ENCODE results near the gene TMEM234.
A peak's percentile ranks its signal among the peaks of the same experiment; 100 is the strongest.

TMEM234 gene

DNA sequence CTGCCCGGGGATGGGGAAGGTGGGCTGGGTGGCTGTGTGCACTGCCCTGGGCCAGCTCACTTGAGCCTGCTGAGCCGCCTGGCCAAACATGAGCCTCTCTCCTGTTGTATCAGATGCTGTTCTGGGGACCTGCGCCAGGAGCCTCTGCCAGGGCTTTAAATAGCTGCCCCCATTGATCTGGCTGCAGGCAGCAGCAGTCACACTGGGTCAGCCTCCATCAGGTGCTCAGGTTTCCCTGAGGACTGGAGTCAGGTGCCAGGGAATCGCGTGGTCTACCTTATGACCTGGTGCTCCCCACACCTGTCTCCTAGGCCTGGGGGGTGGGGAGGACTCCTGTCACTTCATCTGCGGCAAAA is 22.5 kb downstream of the TMEM234 start:
- DNase-seq, result no peak

- no peak for DNase-seq
Measured at GRCh38 chr1:32199043-32199716, 23.0 kb downstream of the TMEM234 start.

DNA sequence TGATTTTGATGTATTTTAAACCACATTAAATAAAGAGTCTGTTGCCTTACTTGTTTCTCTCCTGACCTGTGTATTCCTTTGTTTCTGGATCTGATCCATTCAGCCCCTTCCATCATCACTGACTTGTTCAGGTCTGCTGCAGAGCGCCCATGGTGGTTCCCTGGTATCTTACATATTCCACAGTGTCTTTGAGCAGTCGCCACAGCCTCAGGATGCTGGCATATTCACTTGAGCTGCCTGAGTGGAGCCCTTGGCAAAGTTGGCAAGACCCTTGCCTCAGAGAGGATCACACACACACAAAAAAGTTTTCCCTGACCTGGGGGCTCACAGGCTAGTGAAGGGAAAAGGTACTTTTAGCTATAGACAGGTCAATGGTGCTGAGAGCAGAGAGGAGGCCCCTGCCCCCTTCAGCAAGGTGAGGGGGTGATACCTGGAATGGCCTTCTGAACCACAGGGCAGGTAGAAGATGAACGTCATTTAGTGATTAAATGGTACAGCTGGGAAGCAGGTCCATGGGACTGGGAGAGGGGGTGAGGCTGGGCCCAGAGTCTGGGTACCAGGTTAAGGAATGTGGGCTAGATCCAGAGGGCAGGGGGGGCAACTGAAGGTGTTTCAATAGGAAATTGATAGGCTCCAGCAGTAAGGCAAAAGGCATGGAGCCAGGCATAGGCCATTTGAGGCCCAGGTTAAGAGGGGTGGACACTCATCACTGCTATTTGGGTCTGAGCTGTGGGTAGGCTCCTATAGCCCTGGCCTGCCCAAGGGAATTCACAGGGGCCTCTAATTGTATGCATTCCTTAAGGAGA is 23.7 kb downstream of the TMEM234 start:
- no peak for DNase-seq

DNA sequence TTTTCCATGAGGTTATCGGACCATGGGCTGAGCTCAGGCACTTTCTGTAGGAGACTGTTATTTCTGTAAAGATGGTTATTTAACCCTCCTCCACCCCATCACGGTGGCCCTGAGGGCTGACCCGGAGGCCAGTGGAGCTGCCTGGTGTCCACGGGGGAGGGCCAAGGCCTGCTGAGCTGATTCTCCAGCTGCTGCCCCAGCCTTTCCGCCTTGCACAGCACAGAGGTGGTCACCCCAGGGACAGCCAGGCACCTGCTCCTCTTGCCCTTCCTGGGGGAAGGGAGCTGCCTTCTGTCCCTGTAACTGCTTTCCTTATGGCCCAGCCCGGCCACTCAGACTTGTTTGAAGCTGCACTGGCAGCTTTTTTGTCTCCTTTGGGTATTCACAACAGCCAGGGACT is 24.3 kb downstream of the TMEM234 start:
- DNase-seq, result no peak

- DNase-seq, result no peak
Measured at GRCh38 chr1:32197074-32197473, 25.1 kb downstream of the TMEM234 start.

GRCh38 chr1:32195972-32196823 is 26.0 kb downstream of the TMEM234 start:
- no peak for DNase-seq

DNA sequence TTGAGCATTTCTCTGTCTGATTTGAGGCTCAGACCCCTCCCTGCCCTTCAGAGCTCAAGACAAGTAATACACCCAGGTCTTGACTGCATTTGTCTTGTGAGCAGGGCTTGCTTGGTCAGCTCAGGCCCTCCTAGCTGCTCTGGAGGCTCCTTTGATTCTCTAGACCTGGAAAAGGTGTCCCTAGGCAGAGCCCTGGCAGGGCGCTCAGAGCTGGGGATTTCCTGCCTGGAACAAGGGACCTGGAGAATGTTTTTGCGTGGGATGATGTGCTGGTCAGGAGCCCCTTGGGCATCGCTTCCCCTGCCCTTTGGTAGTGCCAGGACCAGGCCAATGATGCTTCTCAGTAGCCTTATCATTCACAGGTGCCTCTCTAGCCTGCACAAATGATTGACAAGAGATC is 26.6 kb downstream of the TMEM234 start:
- DNase-seq, result no peak

- no peak for DNase-seq
Measured at GRCh38 chr1:32194984-32195383, 27.2 kb downstream of the TMEM234 start.

DNA sequence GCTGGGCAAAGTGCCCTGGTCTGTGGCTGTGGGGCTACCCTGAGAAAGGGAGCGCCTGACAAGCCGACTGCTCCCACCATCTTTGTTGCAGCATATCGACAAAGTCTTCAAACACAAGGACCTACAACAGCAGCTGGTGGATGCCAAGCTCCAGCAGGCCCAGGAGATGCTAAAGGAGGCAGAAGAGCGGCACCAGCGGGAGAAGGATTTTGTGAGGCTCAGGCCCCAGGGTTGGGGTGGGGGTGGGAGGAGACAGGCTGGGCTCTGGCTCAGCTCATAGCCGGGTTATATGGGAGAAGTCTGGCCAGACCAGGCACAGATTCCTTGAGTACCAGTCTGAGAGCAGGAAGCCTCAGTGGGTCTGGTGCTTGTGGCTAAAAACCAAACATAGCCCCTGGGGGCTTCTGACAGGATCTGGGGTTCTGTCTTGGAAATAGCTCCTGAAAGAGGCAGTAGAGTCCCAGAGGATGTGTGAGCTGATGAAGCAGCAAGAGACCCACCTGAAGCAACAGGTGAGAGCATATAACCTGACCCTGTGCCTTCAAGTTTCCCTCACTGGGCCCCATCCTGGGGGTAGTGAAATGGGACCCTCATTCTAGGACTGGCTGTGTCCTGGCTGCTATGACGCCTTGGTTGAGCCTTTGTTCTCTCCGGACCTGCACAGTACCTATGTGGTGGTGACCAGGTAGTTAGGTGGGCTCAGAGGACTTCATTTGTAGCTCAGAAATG is 29.8 kb downstream of the TMEM234 start:
- DNase-seq, result no peak

DNA sequence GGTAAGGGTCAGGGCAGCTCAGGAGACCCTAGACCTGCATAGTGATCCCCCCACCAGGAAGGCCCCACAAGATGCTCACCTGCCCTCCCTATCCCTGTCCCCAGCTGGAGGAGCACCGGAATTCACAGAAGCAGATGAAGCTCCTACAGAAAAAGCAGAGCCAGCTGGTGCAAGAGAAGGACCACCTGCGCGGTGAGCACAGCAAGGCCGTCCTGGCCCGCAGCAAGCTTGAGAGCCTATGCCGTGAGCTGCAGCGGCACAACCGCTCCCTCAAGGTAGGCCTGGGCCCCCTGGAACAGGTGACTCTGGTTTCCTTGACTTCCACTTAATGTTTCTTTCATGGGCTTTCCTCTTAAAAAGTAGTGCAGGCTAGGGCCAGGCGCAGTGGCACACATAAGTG is 34.3 kb downstream of the TMEM234 start:
- no peak for DNase-seq

GRCh38 chr1:32186491-32186890 is 35.7 kb downstream of the TMEM234 start:
- no peak for DNase-seq

DNA sequence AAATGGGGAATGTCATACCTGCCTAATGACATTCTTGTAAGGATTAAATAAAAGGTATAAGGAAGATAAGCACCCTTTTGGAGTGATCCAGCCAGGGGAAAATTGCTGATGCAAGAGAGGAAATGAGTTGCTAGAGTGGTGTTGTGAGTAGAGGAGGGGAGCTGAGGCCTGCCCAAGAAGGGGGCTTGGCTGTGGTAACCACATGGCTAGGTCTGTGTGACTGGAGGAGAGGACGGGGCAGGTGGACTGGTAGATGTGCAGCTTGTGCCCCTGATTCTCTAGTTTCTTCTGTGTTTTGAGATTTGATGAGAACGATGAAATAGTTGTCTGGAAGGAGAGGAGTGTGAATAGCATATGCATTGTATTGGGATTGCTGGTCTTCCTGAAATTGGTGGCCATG is 36.1 kb downstream of the TMEM234 start:
- no peak for DNase-seq

GRCh38 chr1:32184650-32185049 is 37.5 kb downstream of the TMEM234 start:
- no peak for DNase-seq

DNA sequence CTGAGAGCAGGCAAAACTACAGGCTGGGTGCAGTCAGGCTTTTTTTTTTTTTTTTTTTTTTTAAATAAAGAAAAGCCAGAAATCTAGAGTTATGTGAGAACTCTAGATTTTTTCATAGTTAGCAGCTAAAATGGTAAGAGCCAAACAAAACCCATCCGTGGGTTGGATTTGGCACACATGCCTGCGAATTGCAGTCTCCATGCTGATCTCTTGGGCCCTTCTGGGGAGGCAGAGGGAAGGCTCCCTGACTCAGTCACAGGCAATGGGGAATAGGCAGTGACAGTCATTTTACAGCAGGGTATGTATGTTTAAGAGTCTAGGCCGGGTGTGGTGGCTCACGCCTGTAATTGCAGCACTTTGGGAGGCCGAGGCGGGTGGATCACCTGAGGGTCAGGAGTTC is 40.1 kb downstream of the TMEM234 start:
- no peak for DNase-seq

DNA sequence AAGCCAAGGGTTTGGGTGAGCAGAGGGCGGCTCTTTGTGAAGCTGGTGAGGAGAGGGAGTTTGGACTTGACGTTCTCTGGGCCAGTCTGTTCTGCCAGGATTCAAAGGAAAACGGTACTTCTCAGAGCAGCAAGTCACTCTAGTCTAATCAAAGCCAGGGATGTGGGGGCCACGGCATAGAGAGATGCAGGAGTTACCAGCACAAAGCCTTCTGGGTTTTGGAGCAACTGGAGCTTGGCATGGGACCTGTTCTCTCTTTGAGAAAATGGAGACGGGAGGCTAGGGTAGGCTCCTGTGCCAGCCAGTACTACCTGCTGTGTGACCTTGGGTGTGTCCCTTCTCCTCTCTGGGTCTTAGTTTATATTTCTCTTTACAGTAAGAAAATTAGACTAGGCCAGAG is 40.6 kb downstream of the TMEM234 start:
- no peak for DNase-seq

- DNase-seq, result no peak
Measured at GRCh38 chr1:32181065-32181464, 41.1 kb downstream of the TMEM234 start.

DNA sequence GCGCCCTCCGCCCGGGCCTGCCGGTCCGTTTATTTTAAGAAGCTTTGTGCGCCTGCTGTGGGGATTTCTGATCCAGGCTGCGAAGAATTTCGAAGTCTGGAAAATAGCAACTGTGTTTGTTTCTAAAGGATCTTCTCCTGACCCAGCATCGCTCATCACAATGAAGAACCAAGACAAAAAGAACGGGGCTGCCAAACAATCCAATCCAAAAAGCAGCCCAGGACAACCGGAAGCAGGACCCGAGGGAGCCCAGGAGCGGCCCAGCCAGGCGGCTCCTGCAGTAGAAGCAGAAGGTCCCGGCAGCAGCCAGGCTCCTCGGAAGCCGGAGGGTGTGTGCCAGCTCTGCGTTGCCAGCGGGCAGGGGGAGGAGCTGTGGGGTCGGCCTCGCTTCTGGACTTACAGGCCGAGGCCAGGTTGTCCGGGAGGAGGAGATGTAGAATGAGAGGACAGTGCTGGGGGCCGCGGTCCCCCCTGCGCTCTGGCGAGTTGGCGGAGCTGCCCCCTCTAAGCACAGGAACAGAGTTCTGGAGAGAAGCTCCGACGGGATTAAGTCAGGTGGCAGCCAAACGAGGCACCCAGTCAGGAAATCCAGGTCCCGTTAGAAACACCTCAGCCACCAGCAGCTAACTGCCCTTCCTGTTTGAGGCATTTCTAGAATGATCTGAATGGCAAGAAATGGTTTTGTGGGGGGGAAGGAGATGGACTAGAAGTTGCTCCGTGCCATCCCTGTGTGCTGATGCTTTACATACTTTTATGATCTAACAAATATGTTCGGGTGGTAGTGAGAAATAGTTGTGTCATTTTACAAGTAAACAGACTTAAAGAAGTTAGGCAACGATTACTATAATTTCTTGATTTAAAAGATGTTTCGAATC is 41.7 kb downstream of the TMEM234 start:
- DNase-seq, result peak; percentile 58

GRCh38 chr1:32179443-32180185 is 42.5 kb downstream of the TMEM234 start, which contains the start of gene TXLNA:
Gene TXLNA, plus strand, starts transcription at chr1:32179675. Its CDS starts 671 bp downstream, at chr1:32180346.
- DNase-seq, result peak; percentile 91

GRCh38 chr1:32179193-32179442 is 43.0 kb downstream of the TMEM234 start:
- DNase-seq, result no peak

DNA sequence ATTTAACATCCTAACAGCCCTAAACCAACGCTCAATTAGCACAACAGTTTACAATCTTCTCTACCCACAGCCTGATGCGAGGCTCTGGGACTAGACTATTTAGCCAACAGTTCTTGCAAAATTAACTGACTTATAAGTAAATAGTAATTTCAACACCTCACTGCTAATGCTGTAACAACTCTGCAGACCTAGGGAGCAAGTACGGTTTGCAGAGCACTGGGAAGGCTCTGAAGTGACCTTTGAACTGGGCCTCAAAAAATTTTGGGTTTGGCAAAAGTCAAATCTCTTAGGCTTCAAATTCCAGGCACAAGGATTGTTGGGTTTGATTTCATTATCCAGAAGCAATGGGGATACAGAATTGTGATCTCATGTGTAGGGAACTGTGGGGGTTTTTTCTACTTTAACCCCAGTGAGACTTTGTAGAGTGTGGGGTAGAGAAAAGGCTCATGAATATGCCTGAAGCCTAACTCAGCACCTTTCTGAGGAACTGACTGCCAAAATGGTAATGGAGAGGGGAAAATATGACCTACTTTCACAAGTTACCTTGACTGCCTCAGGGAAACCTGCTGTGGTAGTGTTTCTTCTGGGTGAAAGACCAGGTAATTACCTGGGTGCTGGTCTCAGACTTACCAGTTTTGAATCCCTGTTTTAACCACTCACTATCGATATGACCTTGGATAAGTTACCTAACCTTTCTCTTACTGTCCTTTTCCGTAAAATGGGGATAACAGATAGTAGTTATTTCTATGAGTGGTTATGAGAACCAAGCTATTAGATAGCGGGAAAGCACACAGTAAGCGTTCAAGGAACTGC is 43.6 kb downstream of the TMEM234 start:
- DNase-seq, result no peak
